Aorta (tissue), 5 donors: ENCODE data around the gene CCNJL. TPM values are rescaled to one million over a fixed set of nuclear protein-coding genes. Genes with fewer than 3 reads are reported as not detected.
"Not testable (repeated sequence)": the region's sequence is repeated elsewhere in the genome, so short reads cannot be mapped to it uniquely, and the experiment has no call there.

Source experiments
- ATAC-seq: fragments of 200-7000 bp; cut with Tn5 transposase; one replicate; pipeline ENCODE4 v1.9.1; 2022; ENCODE audit warnings: moderate library complexity; ENCODE audit not compliant: low FRiP score
- DNase-seq, 2 donors: peaks; one replicate each; pipeline ENCODE4 v3.0.0-alpha.2; 2020
- H3K27ac ChIP-seq, 2 donors: one replicate each; pipeline ENCODE4 v1.5.1; 2013; ENCODE audit warnings: low read length in 2 of 2, mild to moderate bottlenecking in 2 of 2, moderate library complexity in 2 of 2, control low read depth in 1 of 2, inconsistent platforms in 1 of 2, low read depth in 1 of 2
- H3K27me3 ChIP-seq, 2 donors: one replicate each; pipeline ENCODE4 v1.6.1; 2013; ENCODE audit warnings: control low read depth in 1 of 2, low read length in 1 of 2, mild to moderate bottlenecking in 1 of 2, moderate library complexity in 1 of 2; ENCODE audit not compliant: insufficient read depth in 2 of 2, control insufficient read depth in 1 of 2
- H3K36me3 ChIP-seq, 2 donors: one replicate each; pipeline ENCODE4 v1.6.1; 2013; ENCODE audit warnings: control low read depth in 1 of 2, low read length in 1 of 2, mild to moderate bottlenecking in 1 of 2; ENCODE audit not compliant: insufficient read depth in 2 of 2, control insufficient read depth in 1 of 2
- H3K4me1 ChIP-seq, 2 donors: one replicate each; pipeline ENCODE4 v1.6.1; 2013; ENCODE audit warnings: low read length in 2 of 2, control low read depth in 1 of 2, mild to moderate bottlenecking in 1 of 2, moderate library complexity in 1 of 2; ENCODE audit not compliant: insufficient read depth in 2 of 2, control insufficient read depth in 1 of 2
- H3K4me3 ChIP-seq, 2 donors: one replicate each; pipeline ENCODE4 v1.5.1; 2013; ENCODE audit warnings: low read length in 2 of 2, control low read depth in 1 of 2, mild to moderate bottlenecking in 1 of 2
- H3K9me3 ChIP-seq: one replicate; pipeline ENCODE4 v1.6.1; 2013; ENCODE audit warnings: mild to moderate bottlenecking, low read length; ENCODE audit not compliant: control insufficient read depth
- WGBS, 2 donors: extraction: QIAGEN DNeasy Blood & Tissue Kit; methylation state at CpG; one replicate each; pipeline ENCODE4 v1.1.7; 2013; 5-methylcytosine and 5-hydroxymethylcytosine counted together
- intact Hi-C, 2 donors: fragments of 100-400 bp; cut with DNase I; formaldehyde crosslinking; loops; one replicate each; pipeline versions ENCODE4 v1.14.2 to v1.15.0; 2022
- polyA plus RNA-seq, 2 donors: library from polyadenylated mRNA; stranded (reverse); fragments of 200-250 nt; gene quantifications; one replicate each; pipeline ENCODE4 v1.2.3, GENCODE V29; 2013
- total RNA-seq, 2 donors: library from RNA; stranded (reverse); fragmentation: NEBNext Ultra II Directional; extraction: Animal tissue kit (Norgen Biotek cat#: 25700); gene quantifications; one replicate each; pipeline ENCODE4 v1.2.1, GENCODE V29; 2021
- donor health status: healthy with polysubstance abuse.
- donor health status: Bipolar disorder and iron deficiency.
- donor health status: DM: no; HTN: no; CAD: no.
- donor health status: DM: no; HTN: no; CAD: no.
- donor health status: DM: yes; HTN: yes; CAD: no.

Gene CCNJL
- total and polyA plus RNA-seq, 4 donors = 0.18 to 3.5 (median 2.6) TPM; not detected in 1

GRCh38 chr5:160259341-160259740, 53.0 kb downstream of the CCNJL start:
- peaks cover 0 to 2% of the 10 kb centered on the region in 2 donors for H3K36me3 ChIP-seq
- DNase-seq (no peak), ATAC-seq (no peak)
- no peaks in the 10 kb centered on the region for H3K4me1 ChIP-seq
- no peak overlapping the region for H3K27ac ChIP-seq
- H3K27me3 ChIP-seq = no peaks in the 10 kb centered on the region
- 91 to 94% methylated on average over 7 of the region's 7 CpGs for WGBS, 2 donors
- intact Hi-C loops = no loop called here
- H3K4me3 ChIP-seq = no peak overlapping the region
- H3K9me3 ChIP-seq = no peaks in the 10 kb centered on the region

GRCh38 chr5:160254706-160255105, 57.7 kb downstream of the CCNJL start:
- WGBS, 2 donors = 96 to 99% methylated on average over 6 of the region's 6 CpGs
- H3K9me3 ChIP-seq = no peaks in the 10 kb centered on the region
- no peaks in the 10 kb centered on the region for H3K27me3 ChIP-seq
- intact Hi-C loops = no loop called here
- no peak for ATAC-seq
- no peak for DNase-seq
- no peak overlapping the region for H3K4me3 ChIP-seq
- H3K27ac ChIP-seq = no peak overlapping the region
- H3K36me3 ChIP-seq = peaks cover 0 to 2% of the 10 kb centered on the region in 2 donors
- H3K4me1 ChIP-seq = no peaks in the 10 kb centered on the region

- Histone ChIP-seq H3K27me3 (no peaks in the 10 kb centered on the region), H3K27ac (no peak overlapping the region), H3K4me1 (no peaks in the 10 kb centered on the region), H3K36me3 (peaks cover 0 to 2% of the 10 kb centered on the region in 2 donors), H3K4me3 (no peak overlapping the region), H3K9me3 (no peaks in the 10 kb centered on the region)
- intact Hi-C loops = no loop called here
- peak; percentile 46 for ATAC-seq
- WGBS, 2 donors = 88% methylated on average over 17 of the region's 17 CpGs
- no peak for DNase-seq
These were observed 58.9 kb downstream of the CCNJL start for GRCh38 chr5:160253441-160253840.

- Histone ChIP-seq H3K27me3 (no peaks in the 10 kb centered on the region), H3K4me1 (no peaks in the 10 kb centered on the region), H3K36me3 (peaks cover 0 to 2% of the 10 kb centered on the region in 2 donors), H3K9me3 (no peaks in the 10 kb centered on the region), H3K27ac (no peak overlapping the region), H3K4me3 (no peak overlapping the region)
- WGBS, 2 donors = 91 to 92% methylated on average over 9 of the region's 9 CpGs
- intact Hi-C loops = no loop called here
- DNase-seq = no peak
- no peak for ATAC-seq
These were observed 59.4 kb downstream of the CCNJL start for GRCh38 chr5:160252916-160253315.

- H3K27me3 ChIP-seq = no peaks in the 10 kb centered on the region
- intact Hi-C loops = no loop called here
- 79 to 83% methylated on average over 14 of the region's 14 CpGs for WGBS, 2 donors
- no peak overlapping the region for H3K4me3 ChIP-seq
- H3K27ac ChIP-seq = no peak overlapping the region
- DNase-seq (no peak), ATAC-seq (no peak)
- H3K9me3 ChIP-seq = no peaks in the 10 kb centered on the region
- no peaks in the 10 kb centered on the region for H3K4me1 ChIP-seq
- peaks cover 0 to 2% of the 10 kb centered on the region in 2 donors for H3K36me3 ChIP-seq
These were observed 60.8 kb downstream of the CCNJL start for GRCh38 chr5:160251406-160252155.

- WGBS, 2 donors = 78 to 79% methylated on average over 2 of the region's 2 CpGs
- Histone ChIP-seq H3K4me3 (no peak overlapping the region), H3K27ac (no peak overlapping the region), H3K27me3 (no peaks in the 10 kb centered on the region), H3K36me3 (peaks cover 0 to 2% of the 10 kb centered on the region in 2 donors), H3K9me3 (no peaks in the 10 kb centered on the region), H3K4me1 (no peaks in the 10 kb centered on the region)
- intact Hi-C loops = no loop called here
- ATAC-seq (no peak), DNase-seq (no peak)
These were observed 61.5 kb downstream of the CCNJL start for GRCh38 chr5:160250826-160251225.

- H3K36me3 ChIP-seq = peaks cover 0 to 2% of the 10 kb centered on the region in 2 donors
- H3K4me1 ChIP-seq = no peaks in the 10 kb centered on the region
- ATAC-seq (no peak), DNase-seq (no peak)
- no peaks in the 10 kb centered on the region for H3K9me3 ChIP-seq
- no peak overlapping the region for H3K4me3 ChIP-seq
- WGBS, 2 donors = 94 to 96% methylated on average over 5 of the region's 5 CpGs
- intact Hi-C loops = no loop called here
- H3K27me3 ChIP-seq = no peaks in the 10 kb centered on the region
- H3K27ac ChIP-seq = no peak overlapping the region
These were observed 62.1 kb downstream of the CCNJL start for GRCh38 chr5:160250226-160250625.

- intact Hi-C loops, H3K36me3 ChIP-seq, ATAC-seq, H3K27me3 ChIP-seq, H3K4me1 ChIP-seq, H3K4me3 ChIP-seq, H3K9me3 ChIP-seq, H3K27ac ChIP-seq, DNase-seq: not testable (repeated sequence)
- WGBS, 2 donors = 98 to 100% methylated on average over 1 of the region's 1 CpG
These were observed 62.8 kb downstream of the CCNJL start for GRCh38 chr5:160249570-160249969.

GRCh38 chr5:160245506-160246086, 66.8 kb downstream of the CCNJL start:
- no peaks in the 10 kb centered on the region for H3K27me3 ChIP-seq
- H3K27ac ChIP-seq = no peak overlapping the region
- no peaks in the 10 kb centered on the region for H3K36me3 ChIP-seq
- H3K9me3 ChIP-seq = no peaks in the 10 kb centered on the region
- no peak overlapping the region for H3K4me3 ChIP-seq
- WGBS, 2 donors = 72 to 78% methylated on average over 9 of the region's 9 CpGs
- no peaks in the 10 kb centered on the region for H3K4me1 ChIP-seq
- intact Hi-C loops = no loop called here
- ATAC-seq = no peak
- no peak for DNase-seq
